ENCODE measurements around the gene FAM193A. TPM values are rescaled to one million over a fixed set of nuclear protein-coding genes. Genes with fewer than 3 reads are reported as not detected.

The FAM193A gene
- total and polyA plus RNA-seq, 2 experiments from 2014 or later, result 12.0 to 22.9 TPM

DNA sequence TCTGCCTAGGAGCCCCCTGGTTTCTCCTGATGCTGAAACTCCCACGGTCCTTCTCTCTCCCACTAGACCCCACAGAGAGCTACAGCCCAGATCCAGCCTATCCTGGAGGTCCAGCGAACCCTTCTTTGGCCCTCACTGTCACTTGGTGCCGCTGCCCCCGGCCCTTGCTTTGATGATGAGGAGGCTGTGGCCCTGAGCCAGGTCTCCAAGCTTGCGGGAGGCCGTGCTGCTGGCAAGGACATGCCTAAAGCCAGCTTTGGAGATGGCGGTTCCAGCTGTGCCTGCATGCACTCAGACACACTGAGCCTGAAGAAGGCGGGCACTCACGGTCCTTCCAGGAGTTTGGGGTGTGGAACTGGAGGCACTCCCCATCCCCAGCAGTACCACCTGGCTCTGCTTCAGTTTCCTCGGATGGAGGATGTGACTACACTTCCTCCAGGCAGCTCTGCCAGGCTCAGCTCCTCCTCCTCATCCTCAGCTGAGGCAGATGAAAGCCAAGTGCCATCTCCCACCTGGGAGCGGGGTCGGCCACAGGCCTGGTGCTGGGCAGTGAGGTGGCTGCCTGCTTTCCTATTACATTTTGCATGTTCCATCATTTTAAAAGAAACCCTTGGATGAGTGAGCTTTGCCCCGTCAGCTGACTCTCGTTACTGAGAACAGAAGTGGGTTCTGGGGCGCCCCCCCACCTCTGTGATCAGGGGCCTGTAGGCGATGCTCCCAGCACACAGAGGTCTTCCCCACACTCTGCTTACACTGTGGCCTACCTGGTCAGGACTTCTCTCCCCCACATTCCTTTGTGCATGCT lies 210.6 kb downstream of the FAM193A start:
- Histone ChIP-seq H3K9me2 (ENCODE audit: insufficient read depth) (no peaks in the 10 kb centered on the region), H3F3A (replicated peaks; ENCODE audit: low read depth) (no peaks in the 10 kb centered on the region), H3K36me3 (ENCODE audit: insufficient read depth) (peaks cover 16% of the 10 kb centered on the region), H3K27ac (ENCODE audit: low read depth) (no peak overlapping the region), H3K4me2 (no peak overlapping the region), H3K4me3 (no peak overlapping the region), H3K27me3 (ENCODE audit: insufficient read depth) (no peaks in the 10 kb centered on the region), H3K4me1 (ENCODE audit: insufficient read depth) (no peaks in the 10 kb centered on the region), H4K20me1 (replicated peaks; ENCODE audit: insufficient read depth) (peaks cover 4% of the 10 kb centered on the region), H2AFZ (no peak overlapping the region), H3K79me2 (replicated peaks; ENCODE audit: insufficient read depth) (peaks cover 13% of the 10 kb centered on the region)
- Mint-ChIP-seq H3K27ac (no peak overlapping the region), H3K27me3 (ENCODE audit: insufficient read depth, low read depth, poor library complexity) (peaks cover 4% of the 10 kb centered on the region), H3K9me3 (no peaks in the 10 kb centered on the region; the same call in 2 of the 3 replicates), H3K4me1 (no peaks in the 10 kb centered on the region; the same call in 2 of the 3 replicates), H3K36me3 (ENCODE audit: low read depth) (peaks cover 48% of the 10 kb centered on the region), H3K4me3 (no peak overlapping the region)
- TF ChIP-seq, protein P1, sequence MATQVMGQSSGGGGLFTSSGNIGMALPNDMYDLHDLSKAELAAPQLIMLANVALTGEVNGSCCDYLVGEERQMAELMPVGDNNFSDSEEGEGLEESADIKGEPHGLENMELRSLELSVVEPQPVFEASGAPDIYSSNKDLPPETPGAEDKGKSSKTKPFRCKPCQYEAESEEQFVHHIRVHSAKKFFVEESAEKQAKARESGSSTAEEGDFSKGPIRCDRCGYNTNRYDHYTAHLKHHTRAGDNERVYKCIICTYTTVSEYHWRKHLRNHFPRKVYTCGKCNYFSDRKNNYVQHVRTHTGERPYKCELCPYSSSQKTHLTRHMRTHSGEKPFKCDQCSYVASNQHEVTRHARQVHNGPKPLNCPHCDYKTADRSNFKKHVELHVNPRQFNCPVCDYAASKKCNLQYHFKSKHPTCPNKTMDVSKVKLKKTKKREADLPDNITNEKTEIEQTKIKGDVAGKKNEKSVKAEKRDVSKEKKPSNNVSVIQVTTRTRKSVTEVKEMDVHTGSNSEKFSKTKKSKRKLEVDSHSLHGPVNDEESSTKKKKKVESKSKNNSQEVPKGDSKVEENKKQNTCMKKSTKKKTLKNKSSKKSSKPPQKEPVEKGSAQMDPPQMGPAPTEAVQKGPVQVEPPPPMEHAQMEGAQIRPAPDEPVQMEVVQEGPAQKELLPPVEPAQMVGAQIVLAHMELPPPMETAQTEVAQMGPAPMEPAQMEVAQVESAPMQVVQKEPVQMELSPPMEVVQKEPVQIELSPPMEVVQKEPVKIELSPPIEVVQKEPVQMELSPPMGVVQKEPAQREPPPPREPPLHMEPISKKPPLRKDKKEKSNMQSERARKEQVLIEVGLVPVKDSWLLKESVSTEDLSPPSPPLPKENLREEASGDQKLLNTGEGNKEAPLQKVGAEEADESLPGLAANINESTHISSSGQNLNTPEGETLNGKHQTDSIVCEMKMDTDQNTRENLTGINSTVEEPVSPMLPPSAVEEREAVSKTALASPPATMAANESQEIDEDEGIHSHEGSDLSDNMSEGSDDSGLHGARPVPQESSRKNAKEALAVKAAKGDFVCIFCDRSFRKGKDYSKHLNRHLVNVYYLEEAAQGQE (IDR thresholded peaks at IDR 0.05; ENCODE audit: unreplicated experiment), result no peak
- TF ChIP-seq, protein P2, sequence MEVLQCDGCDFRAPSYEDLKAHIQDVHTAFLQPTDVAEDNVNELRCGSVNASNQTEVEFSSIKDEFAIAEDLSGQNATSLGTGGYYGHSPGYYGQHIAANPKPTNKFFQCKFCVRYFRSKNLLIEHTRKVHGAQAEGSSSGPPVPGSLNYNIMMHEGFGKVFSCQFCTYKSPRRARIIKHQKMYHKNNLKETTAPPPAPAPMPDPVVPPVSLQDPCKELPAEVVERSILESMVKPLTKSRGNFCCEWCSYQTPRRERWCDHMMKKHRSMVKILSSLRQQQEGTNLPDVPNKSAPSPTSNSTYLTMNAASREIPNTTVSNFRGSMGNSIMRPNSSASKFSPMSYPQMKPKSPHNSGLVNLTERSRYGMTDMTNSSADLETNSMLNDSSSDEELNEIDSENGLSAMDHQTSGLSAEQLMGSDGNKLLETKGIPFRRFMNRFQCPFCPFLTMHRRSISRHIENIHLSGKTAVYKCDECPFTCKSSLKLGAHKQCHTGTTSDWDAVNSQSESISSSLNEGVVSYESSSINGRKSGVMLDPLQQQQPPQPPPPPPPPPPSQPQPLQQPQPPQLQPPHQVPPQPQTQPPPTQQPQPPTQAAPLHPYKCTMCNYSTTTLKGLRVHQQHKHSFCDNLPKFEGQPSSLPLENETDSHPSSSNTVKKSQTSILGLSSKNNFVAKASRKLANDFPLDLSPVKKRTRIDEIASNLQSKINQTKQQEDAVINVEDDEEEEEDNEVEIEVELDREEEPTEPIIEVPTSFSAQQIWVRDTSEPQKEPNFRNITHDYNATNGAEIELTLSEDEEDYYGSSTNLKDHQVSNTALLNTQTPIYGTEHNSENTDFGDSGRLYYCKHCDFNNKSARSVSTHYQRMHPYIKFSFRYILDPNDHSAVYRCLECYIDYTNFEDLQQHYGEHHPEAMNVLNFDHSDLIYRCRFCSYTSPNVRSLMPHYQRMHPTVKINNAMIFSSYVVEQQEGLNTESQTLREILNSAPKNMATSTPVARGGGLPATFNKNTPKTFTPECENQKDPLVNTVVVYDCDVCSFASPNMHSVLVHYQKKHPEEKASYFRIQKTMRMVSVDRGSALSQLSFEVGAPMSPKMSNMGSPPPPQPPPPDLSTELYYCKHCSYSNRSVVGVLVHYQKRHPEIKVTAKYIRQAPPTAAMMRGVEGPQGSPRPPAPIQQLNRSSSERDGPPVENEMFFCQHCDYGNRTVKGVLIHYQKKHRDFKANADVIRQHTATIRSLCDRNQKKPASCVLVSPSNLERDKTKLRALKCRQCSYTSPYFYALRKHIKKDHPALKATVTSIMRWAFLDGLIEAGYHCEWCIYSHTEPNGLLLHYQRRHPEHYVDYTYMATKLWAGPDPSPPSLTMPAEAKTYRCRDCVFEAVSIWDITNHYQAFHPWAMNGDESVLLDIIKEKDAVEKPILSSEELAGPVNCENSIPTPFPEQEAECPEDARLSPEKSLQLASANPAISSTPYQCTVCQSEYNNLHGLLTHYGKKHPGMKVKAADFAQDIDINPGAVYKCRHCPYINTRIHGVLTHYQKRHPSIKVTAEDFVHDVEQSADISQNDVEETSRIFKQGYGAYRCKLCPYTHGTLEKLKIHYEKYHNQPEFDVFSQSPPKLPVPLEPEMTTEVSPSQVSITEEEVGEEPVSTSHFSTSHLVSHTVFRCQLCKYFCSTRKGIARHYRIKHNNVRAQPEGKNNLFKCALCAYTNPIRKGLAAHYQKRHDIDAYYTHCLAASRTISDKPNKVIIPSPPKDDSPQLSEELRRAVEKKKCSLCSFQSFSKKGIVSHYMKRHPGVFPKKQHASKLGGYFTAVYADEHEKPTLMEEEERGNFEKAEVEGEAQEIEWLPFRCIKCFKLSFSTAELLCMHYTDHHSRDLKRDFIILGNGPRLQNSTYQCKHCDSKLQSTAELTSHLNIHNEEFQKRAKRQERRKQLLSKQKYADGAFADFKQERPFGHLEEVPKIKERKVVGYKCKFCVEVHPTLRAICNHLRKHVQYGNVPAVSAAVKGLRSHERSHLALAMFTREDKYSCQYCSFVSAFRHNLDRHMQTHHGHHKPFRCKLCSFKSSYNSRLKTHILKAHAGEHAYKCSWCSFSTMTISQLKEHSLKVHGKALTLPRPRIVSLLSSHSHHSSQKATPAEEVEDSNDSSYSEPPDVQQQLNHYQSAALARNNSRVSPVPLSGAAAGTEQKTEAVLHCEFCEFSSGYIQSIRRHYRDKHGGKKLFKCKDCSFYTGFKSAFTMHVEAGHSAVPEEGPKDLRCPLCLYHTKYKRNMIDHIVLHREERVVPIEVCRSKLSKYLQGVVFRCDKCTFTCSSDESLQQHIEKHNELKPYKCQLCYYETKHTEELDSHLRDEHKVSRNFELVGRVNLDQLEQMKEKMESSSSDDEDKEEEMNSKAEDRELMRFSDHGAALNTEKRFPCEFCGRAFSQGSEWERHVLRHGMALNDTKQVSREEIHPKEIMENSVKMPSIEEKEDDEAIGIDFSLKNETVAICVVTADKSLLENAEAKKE (CRISPR knock-in tag; IDR thresholded peaks at IDR 0.05), result no peak
- TF ChIP-seq EZH2 (IDR thresholded peaks at IDR 0.05; ENCODE audit: low read depth, unreplicated experiment) (no peak), JUNB (IDR thresholded peaks at IDR 0.05; ENCODE audit: unreplicated experiment) (no peak), CREB1 (CRISPR knock-in tag; IDR thresholded peaks at IDR 0.05; ENCODE audit: low read depth) (no peak), ETS1 (IDR thresholded peaks at IDR 0.05) (no peak), EZH2phosphoT487 (IDR thresholded peaks at IDR 0.05; ENCODE audit: unreplicated experiment) (no peak), ZNF331 (CRISPR knock-in tag; IDR thresholded peaks at IDR 0.05; ENCODE audit: low read depth) (no peak), CTCF (conservative IDR thresholded peaks at IDR 0.05; ENCODE audit: low read depth in 2 of 2) (no peak), POLR2AphosphoS5 (IDR thresholded peaks at IDR 0.05; ENCODE audit: low read depth) (no peak), STAT1 (IDR thresholded peaks at IDR 0.05; ENCODE audit: unreplicated experiment) (no peak), NANOG (IDR thresholded peaks at IDR 0.05; ENCODE audit: borderline replicate concordance) (no peak), ZNF114 (CRISPR knock-in tag; IDR thresholded peaks at IDR 0.05) (no peak)
- DNase-seq (ENCODE audit: low spot score) (no peak), ATAC-seq (no peak)
